ENCODE data around the gene DAPK2. TPM values are rescaled to one million over a fixed set of nuclear protein-coding genes. Genes with fewer than 3 reads are reported as not detected.
"Not testable (repeated sequence)": the region's sequence is repeated elsewhere in the genome, so short reads cannot be mapped to it uniquely, and the experiment has no call there.

The DAPK2 gene
- polyA plus RNA-seq, 1 of the 3 experiments (the other 2 are of a cell fraction): 1.4 TPM

DNA sequence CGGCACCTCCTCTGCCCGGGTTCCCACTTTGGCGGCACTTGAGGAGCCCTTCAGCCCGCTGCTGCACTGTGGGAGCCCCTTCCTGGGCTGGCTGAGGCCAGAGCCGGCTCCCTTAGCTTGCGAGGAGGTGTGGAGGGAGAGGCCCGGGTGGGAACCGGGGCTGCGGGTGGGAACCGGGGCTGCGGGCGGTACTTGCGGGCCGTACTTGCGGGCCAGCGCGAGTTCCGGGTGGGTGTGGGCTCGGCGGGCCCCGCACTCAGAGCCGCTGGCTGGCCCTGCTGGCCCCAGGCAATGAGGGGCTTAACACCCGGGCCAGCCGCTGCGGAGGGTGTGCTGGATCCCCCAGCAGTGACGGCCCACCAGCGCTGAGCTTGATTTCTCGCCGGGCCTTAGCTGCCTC lies 14.4 kb upstream of the DAPK2 start:
- Histone ChIP-seq H3K9me3 (no peaks in the 10 kb centered on the region; the same call in 1 of the 2 replicates), H3F3A (replicated peaks; ENCODE audit: insufficient read depth) (no peaks in the 10 kb centered on the region), H3K4me2 (no peak overlapping the region), H3K4me3 (ENCODE audit: low read depth in 2 of 2, low read length in 1 of 2) (no peak overlapping the region), H3K4me1 (ENCODE audit: control insufficient read depth in 1 of 2, insufficient read depth in 2 of 2, low read depth in 1 of 2, low read length in 1 of 2) (no peaks in the 10 kb centered on the region), H2AFZ (ENCODE audit: low read depth) (no peak overlapping the region), H3K79me2 (ENCODE audit: insufficient read depth) (no peaks in the 10 kb centered on the region), H3K9ac (no peak overlapping the region), H3K27me3 (ENCODE audit: insufficient read depth) (no peaks in the 10 kb centered on the region), H3K27ac (ENCODE audit: low read depth in 2 of 2, low read length in 1 of 2) (no peak overlapping the region), H3K36me3 (replicated peaks in 1 of 2; ENCODE audit: control insufficient read depth in 1 of 2, insufficient read depth in 2 of 2, low read length in 1 of 2) (no peaks in the 10 kb centered on the region), H3K9me2 (no peaks in the 10 kb centered on the region), H4K20me1 (ENCODE audit: insufficient read depth) (no peaks in the 10 kb centered on the region)
- no peak for DNase-seq
- TF ChIP-seq SIN3A (IDR thresholded peaks at IDR 0.05; ENCODE audit: borderline replicate concordance, low read depth, low read length): no peak
- ChIA-PET CTCF (interaction anchor here (2.9 kb wide), 1 partner anchor 115 kb away, joined by 8 read pairs; no protein-coding TSS in a partner anchor), POLR2A (no interaction called here)
- 72% methylated on average over 4 of the region's 29 CpGs for WGBS (ENCODE audit: low lambda C conversion rate)

DNA sequence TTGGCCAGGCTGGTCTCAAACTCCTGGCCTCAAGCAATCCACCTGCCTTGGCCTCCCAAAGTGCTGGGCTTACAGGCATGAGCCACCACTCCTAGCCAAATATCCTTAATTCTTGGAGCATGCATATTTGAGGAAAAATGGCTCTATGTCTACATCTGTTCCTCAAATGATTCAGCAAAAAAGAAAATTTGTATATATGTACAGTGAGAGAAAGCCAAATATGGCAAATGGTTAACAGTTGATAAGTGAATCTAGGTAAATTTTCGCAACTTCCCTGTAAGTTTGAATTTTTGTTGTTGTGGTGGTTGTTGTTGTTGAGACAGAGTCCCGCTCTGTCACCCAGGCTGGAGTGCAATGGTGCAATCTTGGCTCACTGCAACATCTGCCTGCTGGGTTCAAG lies 12.8 kb upstream of the DAPK2 start:
- 92% methylated on average over 2 of the region's 2 CpGs for WGBS (ENCODE audit: low lambda C conversion rate)
- H4K20me1 ChIP-seq (ENCODE audit: insufficient read depth); H3K27ac ChIP-seq (ENCODE audit: low read depth in 2 of 2, low read length in 1 of 2); H3K9me3 ChIP-seq; H3K27me3 ChIP-seq (ENCODE audit: insufficient read depth); H3K4me2 ChIP-seq; POLR2A ChIA-PET; H3F3A ChIP-seq (replicated peaks; ENCODE audit: insufficient read depth); H3K4me1 ChIP-seq (ENCODE audit: control insufficient read depth in 1 of 2, insufficient read depth in 2 of 2, low read depth in 1 of 2, low read length in 1 of 2); H3K36me3 ChIP-seq (replicated peaks in 1 of 2; ENCODE audit: control insufficient read depth in 1 of 2, insufficient read depth in 2 of 2, low read length in 1 of 2); H3K9ac ChIP-seq; H3K79me2 ChIP-seq (ENCODE audit: insufficient read depth); H2AFZ ChIP-seq (ENCODE audit: low read depth); H3K4me3 ChIP-seq (ENCODE audit: low read depth in 2 of 2, low read length in 1 of 2); CTCF ChIA-PET; DNase-seq; H3K9me2 ChIP-seq: not testable (repeated sequence)

DNA sequence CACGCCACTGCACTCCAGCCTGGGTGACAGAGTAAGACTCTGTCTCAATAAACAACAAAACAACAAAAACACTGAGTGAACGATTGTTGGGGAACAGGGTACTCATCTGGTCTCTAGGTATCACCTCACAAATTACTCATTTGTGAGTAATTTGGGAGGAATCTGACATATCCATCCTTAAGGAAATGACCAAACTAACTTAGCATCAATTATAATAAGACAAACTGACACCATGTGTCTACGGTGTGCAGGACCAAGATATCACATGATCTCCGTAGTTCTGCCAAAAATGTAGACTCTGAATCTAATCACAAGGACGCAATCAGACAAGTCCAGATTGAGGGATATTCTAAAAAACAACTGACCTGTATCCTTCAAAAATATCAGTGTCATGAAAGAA lies 12.0 kb upstream of the DAPK2 start:
- Histone ChIP-seq H3K4me3 (ENCODE audit: low read depth in 2 of 2, low read length in 1 of 2) (no peak overlapping the region), H3K27ac (ENCODE audit: low read depth in 2 of 2, low read length in 1 of 2) (no peak overlapping the region), H3F3A (replicated peaks; ENCODE audit: insufficient read depth) (no peaks in the 10 kb centered on the region), H4K20me1 (ENCODE audit: insufficient read depth) (no peaks in the 10 kb centered on the region), H3K4me1 (ENCODE audit: control insufficient read depth in 1 of 2, insufficient read depth in 2 of 2, low read depth in 1 of 2, low read length in 1 of 2) (no peaks in the 10 kb centered on the region), H3K36me3 (replicated peaks in 1 of 2; ENCODE audit: control insufficient read depth in 1 of 2, insufficient read depth in 2 of 2, low read length in 1 of 2) (no peaks in the 10 kb centered on the region), H3K9ac (no peak overlapping the region), H3K9me2 (no peaks in the 10 kb centered on the region), H3K79me2 (ENCODE audit: insufficient read depth) (no peaks in the 10 kb centered on the region), H3K27me3 (ENCODE audit: insufficient read depth) (no peaks in the 10 kb centered on the region), H2AFZ (ENCODE audit: low read depth) (no peak overlapping the region), H3K4me2 (no peak overlapping the region), H3K9me3 (no peaks in the 10 kb centered on the region; the same call in 1 of the 2 replicates)
- ChIA-PET CTCF (interaction anchor here (1.0 kb wide), 1 partner anchor 9 kb away, joined by 3 read pairs; no protein-coding TSS in a partner anchor), POLR2A (no interaction called here)
- no peak for DNase-seq
- WGBS (ENCODE audit: low lambda C conversion rate): 62% methylated on average over 5 of the region's 5 CpGs
- no peak for TF ChIP-seq EP300 (IDR thresholded peaks at IDR 0.05; ENCODE audit: borderline replicate concordance in 1 of 2, low read depth in 1 of 2, low read length in 1 of 2)
- no peak for TF ChIP-seq GABPA (IDR thresholded peaks at IDR 0.05; ENCODE audit: low read depth)
- TF ChIP-seq SMC3 (IDR thresholded peaks at IDR 0.05; ENCODE audit: low read depth, low read length): no peak
- no peak for TF ChIP-seq JUND (IDR thresholded peaks at IDR 0.05)
- TF ChIP-seq FOXJ3 (CRISPR knock-in tag; IDR thresholded peaks at IDR 0.05): no peak
- no peak for TF ChIP-seq ELF1 (IDR thresholded peaks at IDR 0.05)
- TF ChIP-seq, protein P1, sequence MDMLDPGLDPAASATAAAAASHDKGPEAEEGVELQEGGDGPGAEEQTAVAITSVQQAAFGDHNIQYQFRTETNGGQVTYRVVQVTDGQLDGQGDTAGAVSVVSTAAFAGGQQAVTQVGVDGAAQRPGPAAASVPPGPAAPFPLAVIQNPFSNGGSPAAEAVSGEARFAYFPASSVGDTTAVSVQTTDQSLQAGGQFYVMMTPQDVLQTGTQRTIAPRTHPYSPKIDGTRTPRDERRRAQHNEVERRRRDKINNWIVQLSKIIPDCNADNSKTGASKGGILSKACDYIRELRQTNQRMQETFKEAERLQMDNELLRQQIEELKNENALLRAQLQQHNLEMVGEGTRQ (IDR thresholded peaks at IDR 0.05; ENCODE audit: borderline replicate concordance, low read depth, low read length): no peak
- no peak for TF ChIP-seq TEAD4 (IDR thresholded peaks at IDR 0.05; ENCODE audit: borderline replicate concordance, insufficient read depth)
- TF ChIP-seq EZH2phosphoT487 (IDR thresholded peaks at IDR 0.05; ENCODE audit: borderline replicate concordance, low read depth): no peak
- no peak for TF ChIP-seq SIN3A (IDR thresholded peaks at IDR 0.05; ENCODE audit: borderline replicate concordance, low read depth, low read length)
- TF ChIP-seq RXRA (IDR thresholded peaks at IDR 0.05; ENCODE audit: borderline replicate concordance, low read depth): no peak
- no peak for TF ChIP-seq TCF12 (IDR thresholded peaks at IDR 0.05)
- no peak for TF ChIP-seq CHD2 (IDR thresholded peaks at IDR 0.05; ENCODE audit: low read length, partially characterized antibody)

DNA sequence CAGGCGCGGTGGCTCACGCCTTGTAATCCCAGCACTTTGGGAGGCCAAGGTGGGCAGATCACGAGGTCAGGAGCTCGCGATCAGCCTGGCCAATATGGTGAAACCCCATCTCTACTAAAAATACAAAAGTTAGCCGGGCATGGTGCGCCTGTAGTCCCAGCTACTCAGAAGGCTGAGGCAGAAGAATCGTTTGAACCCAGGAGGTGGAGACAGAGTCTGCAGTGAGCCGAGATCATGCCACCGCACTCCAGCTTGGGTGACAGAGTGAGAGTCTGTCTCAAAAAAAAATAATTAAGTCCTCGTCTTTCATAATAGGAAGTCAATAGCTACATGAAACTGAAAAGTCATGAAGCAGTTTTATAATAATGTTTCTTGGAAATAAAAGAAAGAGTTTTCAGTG lies 7.4 kb upstream of the DAPK2 start:
- not testable (repeated sequence) for H3K9ac ChIP-seq; DNase-seq; H4K20me1 ChIP-seq (ENCODE audit: insufficient read depth)

More for the DNA sequence above, 7.4 kb upstream of the DAPK2 start:
- H2AFZ ChIP-seq (ENCODE audit: low read depth); H3K4me3 ChIP-seq (ENCODE audit: low read depth in 2 of 2, low read length in 1 of 2); H3K4me2 ChIP-seq; H3K27ac ChIP-seq (ENCODE audit: low read depth in 2 of 2, low read length in 1 of 2); H3K36me3 ChIP-seq (replicated peaks in 1 of 2; ENCODE audit: control insufficient read depth in 1 of 2, insufficient read depth in 2 of 2, low read length in 1 of 2); H3K79me2 ChIP-seq (ENCODE audit: insufficient read depth); H3K27me3 ChIP-seq (ENCODE audit: insufficient read depth); POLR2A ChIA-PET; H3K9me3 ChIP-seq; H3K9me2 ChIP-seq; H3F3A ChIP-seq (replicated peaks; ENCODE audit: insufficient read depth); H3K4me1 ChIP-seq (ENCODE audit: control insufficient read depth in 1 of 2, insufficient read depth in 2 of 2, low read depth in 1 of 2, low read length in 1 of 2): not testable (repeated sequence)
- CTCF ChIA-PET: interaction anchor here (0.7 to 3.1 kb wide), 4 partner anchors 13 to 444 kb away, joined by 3 to 11 read pairs (median 4); no protein-coding TSS in a partner anchor
- WGBS (ENCODE audit: low lambda C conversion rate): 85% methylated on average over 12 of the region's 12 CpGs

All from SK-N-SH (cell line).